HL-60 (cell line): ENCODE measurements around the gene FMR1.

ENCODE experiments used
- DNase-seq, 2 experiments: peaks; one replicate each; pipeline ENCODE4 v3.0.0-alpha.2; 2010 to 2020; ENCODE audit warnings: low read depth in 1 of 2, low spot score in 1 of 2
- H3K27ac ChIP-seq: fragments of 250-450 bp; sonication (Bioruptor Pico); replicated peaks from 2 replicates; pipeline ENCODE4 v1.5.1; 2020; ENCODE audit warnings: mild to moderate bottlenecking, moderate library complexity
- H3K27me3 ChIP-seq: fragments of 250-450 bp; sonication (Bioruptor Pico); 2 replicates; pipeline ENCODE4 v1.5.1; 2021; ENCODE audit warnings: mild to moderate bottlenecking, moderate library complexity; ENCODE audit not compliant: insufficient read depth, poor library complexity, severe bottlenecking
- H3K4me3 ChIP-seq: replicated peaks from 2 replicates; pipeline ENCODE4 v1.5.1; 2011; ENCODE audit warnings: mild to moderate bottlenecking, control low read depth, low read length; ENCODE audit not compliant: insufficient read depth
- GABPA ChIP-seq: IDR thresholded peaks from 2 replicates; pipeline ENCODE4 v1.6.1; 2012; ENCODE audit warnings: low read depth
- POLR2AphosphoS5 ChIP-seq: IDR thresholded peaks from 2 replicates; pipeline ENCODE4 v1.6.1; 2012; ENCODE audit warnings: low read depth
- SPI1 ChIP-seq: IDR thresholded peaks from 2 replicates; pipeline ENCODE4 v1.6.1; 2012; ENCODE audit warnings: low read depth, mild to moderate bottlenecking, borderline replicate concordance
- TF ChIP-seq, protein P1 (sequence below): IDR thresholded peaks from 2 replicates; pipeline ENCODE4 v1.6.1; 2012; ENCODE audit warnings: low read depth; ENCODE audit not compliant: insufficient replicate concordance
- TF ChIP-seq, protein P2 (sequence below): IDR thresholded peaks from one replicate; pipeline ENCODE4 v1.5.1; 2011; ENCODE audit warnings: low read length, control low read depth, inconsistent platforms; ENCODE audit not compliant: insufficient read depth

The FMR1 gene

DNA sequence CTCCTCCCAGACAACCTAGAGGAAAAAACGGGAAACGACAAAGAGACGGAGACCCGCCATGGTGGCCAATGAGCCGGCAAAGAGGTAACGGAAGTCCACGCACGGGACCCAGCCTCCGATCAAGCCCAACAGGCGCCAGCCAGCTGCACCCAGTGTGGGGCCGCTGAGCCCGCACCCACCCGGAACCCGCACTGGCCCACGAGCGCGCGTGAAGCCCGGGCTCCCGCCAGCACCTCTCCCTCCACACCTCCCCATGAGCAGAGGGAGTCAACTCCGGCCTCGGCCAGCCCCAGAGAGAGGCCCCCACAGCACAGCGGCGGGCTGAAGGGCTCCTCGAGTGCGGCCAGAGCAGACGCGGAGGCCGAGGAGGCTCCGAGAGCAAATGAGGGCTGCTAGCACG lies 14.6 kb upstream of the FMR1 start:
- no peak for DNase-seq
- TF ChIP-seq, protein P1, sequence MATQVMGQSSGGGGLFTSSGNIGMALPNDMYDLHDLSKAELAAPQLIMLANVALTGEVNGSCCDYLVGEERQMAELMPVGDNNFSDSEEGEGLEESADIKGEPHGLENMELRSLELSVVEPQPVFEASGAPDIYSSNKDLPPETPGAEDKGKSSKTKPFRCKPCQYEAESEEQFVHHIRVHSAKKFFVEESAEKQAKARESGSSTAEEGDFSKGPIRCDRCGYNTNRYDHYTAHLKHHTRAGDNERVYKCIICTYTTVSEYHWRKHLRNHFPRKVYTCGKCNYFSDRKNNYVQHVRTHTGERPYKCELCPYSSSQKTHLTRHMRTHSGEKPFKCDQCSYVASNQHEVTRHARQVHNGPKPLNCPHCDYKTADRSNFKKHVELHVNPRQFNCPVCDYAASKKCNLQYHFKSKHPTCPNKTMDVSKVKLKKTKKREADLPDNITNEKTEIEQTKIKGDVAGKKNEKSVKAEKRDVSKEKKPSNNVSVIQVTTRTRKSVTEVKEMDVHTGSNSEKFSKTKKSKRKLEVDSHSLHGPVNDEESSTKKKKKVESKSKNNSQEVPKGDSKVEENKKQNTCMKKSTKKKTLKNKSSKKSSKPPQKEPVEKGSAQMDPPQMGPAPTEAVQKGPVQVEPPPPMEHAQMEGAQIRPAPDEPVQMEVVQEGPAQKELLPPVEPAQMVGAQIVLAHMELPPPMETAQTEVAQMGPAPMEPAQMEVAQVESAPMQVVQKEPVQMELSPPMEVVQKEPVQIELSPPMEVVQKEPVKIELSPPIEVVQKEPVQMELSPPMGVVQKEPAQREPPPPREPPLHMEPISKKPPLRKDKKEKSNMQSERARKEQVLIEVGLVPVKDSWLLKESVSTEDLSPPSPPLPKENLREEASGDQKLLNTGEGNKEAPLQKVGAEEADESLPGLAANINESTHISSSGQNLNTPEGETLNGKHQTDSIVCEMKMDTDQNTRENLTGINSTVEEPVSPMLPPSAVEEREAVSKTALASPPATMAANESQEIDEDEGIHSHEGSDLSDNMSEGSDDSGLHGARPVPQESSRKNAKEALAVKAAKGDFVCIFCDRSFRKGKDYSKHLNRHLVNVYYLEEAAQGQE = no peak
- TF ChIP-seq GABPA (no peak), POLR2AphosphoS5 (no peak), SPI1 (no peak)
- TF ChIP-seq, protein P2, sequence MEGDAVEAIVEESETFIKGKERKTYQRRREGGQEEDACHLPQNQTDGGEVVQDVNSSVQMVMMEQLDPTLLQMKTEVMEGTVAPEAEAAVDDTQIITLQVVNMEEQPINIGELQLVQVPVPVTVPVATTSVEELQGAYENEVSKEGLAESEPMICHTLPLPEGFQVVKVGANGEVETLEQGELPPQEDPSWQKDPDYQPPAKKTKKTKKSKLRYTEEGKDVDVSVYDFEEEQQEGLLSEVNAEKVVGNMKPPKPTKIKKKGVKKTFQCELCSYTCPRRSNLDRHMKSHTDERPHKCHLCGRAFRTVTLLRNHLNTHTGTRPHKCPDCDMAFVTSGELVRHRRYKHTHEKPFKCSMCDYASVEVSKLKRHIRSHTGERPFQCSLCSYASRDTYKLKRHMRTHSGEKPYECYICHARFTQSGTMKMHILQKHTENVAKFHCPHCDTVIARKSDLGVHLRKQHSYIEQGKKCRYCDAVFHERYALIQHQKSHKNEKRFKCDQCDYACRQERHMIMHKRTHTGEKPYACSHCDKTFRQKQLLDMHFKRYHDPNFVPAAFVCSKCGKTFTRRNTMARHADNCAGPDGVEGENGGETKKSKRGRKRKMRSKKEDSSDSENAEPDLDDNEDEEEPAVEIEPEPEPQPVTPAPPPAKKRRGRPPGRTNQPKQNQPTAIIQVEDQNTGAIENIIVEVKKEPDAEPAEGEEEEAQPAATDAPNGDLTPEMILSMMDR = no peak
- Histone ChIP-seq H3K27ac (no peak overlapping the region), H3K4me3 (no peak overlapping the region), H3K27me3 (no peaks in the 10 kb centered on the region)

DNA sequence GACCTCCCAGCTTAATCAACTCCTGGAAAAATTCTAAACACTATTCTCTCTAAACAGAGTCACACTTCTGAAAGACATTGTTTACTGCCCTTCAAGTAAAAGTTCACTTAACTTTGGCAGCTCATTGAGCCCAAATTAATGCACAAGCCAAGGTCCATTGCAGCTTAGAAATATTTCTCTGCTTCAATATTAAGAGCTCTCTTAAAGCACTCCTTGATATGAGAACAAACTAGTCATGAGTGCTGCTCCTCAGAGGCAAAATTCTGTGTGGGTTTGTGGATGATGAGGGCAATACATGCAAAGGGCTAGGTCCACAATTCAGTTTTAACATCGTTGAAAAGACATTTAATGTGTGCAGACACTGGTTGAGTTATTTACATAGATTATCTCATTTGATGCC lies 12.8 kb upstream of the FMR1 start:
- no peak for DNase-seq
- Histone ChIP-seq H3K27ac (no peak overlapping the region), H3K27me3 (no peaks in the 10 kb centered on the region), H3K4me3 (no peak overlapping the region)
- TF ChIP-seq SPI1 = no peak
- TF ChIP-seq, protein P2 = no peak
- TF ChIP-seq, protein P1 = no peak

DNA sequence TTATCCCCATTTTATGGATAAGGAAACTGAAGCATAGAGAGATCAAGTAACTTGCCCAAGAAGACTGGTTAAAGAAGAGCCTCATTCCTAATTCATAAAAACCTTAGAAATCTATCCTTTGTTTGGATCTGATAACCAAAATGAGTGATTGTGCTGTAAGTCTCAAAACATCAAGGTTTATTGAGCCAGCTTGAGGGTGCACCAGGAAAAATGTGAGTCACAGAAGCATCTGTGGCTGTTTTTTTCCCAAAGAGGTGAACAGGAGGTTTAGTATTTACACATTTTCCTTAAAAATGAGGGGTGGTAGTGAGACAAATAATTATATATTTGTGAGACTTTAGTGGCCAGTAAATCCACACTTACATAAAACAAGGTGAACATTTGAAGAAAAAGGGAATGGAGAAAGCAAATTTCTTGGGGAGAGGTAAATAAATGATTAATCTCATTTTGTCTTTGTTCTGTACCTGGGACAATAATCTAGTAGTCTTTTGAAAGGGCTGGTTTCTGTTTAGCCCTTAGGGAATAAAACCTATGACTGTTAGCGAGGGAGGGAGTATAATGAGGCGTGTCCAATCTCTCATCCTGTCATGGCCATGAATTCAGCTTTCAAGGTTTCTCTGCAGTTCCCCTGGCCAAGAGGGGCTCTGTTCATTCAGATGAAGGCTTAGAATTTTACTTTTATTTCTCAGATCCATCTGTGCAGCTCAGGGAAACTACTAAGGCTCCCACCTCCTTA lies 12.2 kb upstream of the FMR1 start:
- no peak for DNase-seq
- Histone ChIP-seq H3K27me3 (no peaks in the 10 kb centered on the region), H3K4me3 (no peak overlapping the region), H3K27ac (no peak overlapping the region)
- TF ChIP-seq POLR2AphosphoS5 (no peak), SPI1 (no peak), GABPA (no peak)
- TF ChIP-seq, protein P1 = no peak
- TF ChIP-seq, protein P2 = no peak
